Large intestine (tissue), 3 donors: Measurements from ENCODE around the gene EFHC2. TPM values are rescaled to one million over a fixed set of nuclear protein-coding genes. Genes with fewer than 3 reads are reported as not detected.
A peak's percentile ranks its signal among the peaks of the same experiment; 100 is the strongest.
"Not testable (repeated sequence)": the region's sequence is repeated elsewhere in the genome, so short reads cannot be mapped to it uniquely, and the experiment has no call there.

Experiments
- DNase-seq, 2 donors: peaks; one replicate each; pipeline versions ENCODE4 v3.0.0 to v3.0.0-alpha.2; 2013
- H3K27ac ChIP-seq: one replicate; pipeline ENCODE4 v1.5.1; 2013; ENCODE audit warnings: low read length
- H3K27me3 ChIP-seq: 2 replicates; pipeline ENCODE4 v1.6.1; 2013; ENCODE audit warnings: low read length; ENCODE audit not compliant: control insufficient read depth, insufficient read depth
- H3K36me3 ChIP-seq: 2 replicates; pipeline ENCODE4 v1.6.1; 2013; ENCODE audit warnings: low read length; ENCODE audit not compliant: control insufficient read depth, insufficient read depth
- H3K4me1 ChIP-seq: one replicate; pipeline ENCODE4 v1.6.1; 2013; ENCODE audit warnings: low read length; ENCODE audit not compliant: control insufficient read depth, insufficient read depth
- H3K4me3 ChIP-seq: one replicate; pipeline ENCODE4 v1.5.1; 2013; ENCODE audit warnings: low read length
- H3K9me3 ChIP-seq: one replicate; pipeline ENCODE4 v1.6.1; 2013; ENCODE audit warnings: mild to moderate bottlenecking, low read depth, low read length, moderate library complexity; ENCODE audit not compliant: control insufficient read depth
- WGBS: methylation state at CpG from one replicate; pipeline ENCODE4 v1.1.5; 2013; ENCODE audit warnings: low lambda C conversion rate; ENCODE audit not compliant: insufficient coverage; 5-methylcytosine and 5-hydroxymethylcytosine counted together
- polyA plus RNA-seq: library from polyadenylated mRNA; unstranded; fragments of 120-200 nt; gene quantifications from one replicate; pipeline ENCODE4 v1.2.1, GENCODE V29; 2013

EFHC2 gene
- polyA plus RNA-seq, 1 donor, result 2.2 TPM

- no CpG with 5 or more reads among the region's 5 CpGs for WGBS
- Histone ChIP-seq H3K9me3 (no peaks in the 10 kb centered on the region), H3K27ac (no peak overlapping the region), H3K4me3 (no peak overlapping the region), H3K4me1 (no peaks in the 10 kb centered on the region), H3K27me3 (no peaks in the 10 kb centered on the region), H3K36me3 (no peaks in the 10 kb centered on the region)
- no peak for DNase-seq
Observed at GRCh38 chrX:44261286-44261685, 82.2 kb downstream of the EFHC2 start.

- Histone ChIP-seq H3K4me3 (no peak overlapping the region), H3K27ac (no peak overlapping the region), H3K9me3 (no peaks in the 10 kb centered on the region), H3K27me3 (no peaks in the 10 kb centered on the region), H3K4me1 (no peaks in the 10 kb centered on the region), H3K36me3 (no peaks in the 10 kb centered on the region)
- no peak for DNase-seq
Observed at GRCh38 chrX:44260609-44261008, 82.9 kb downstream of the EFHC2 start.

GRCh38 chrX:44255742-44256141 lies 87.7 kb downstream of the EFHC2 start:
- not testable (repeated sequence) for H3K27ac ChIP-seq, H3K4me3 ChIP-seq, H3K36me3 ChIP-seq, H3K27me3 ChIP-seq, H3K4me1 ChIP-seq, H3K9me3 ChIP-seq, DNase-seq
- no CpG with 5 or more reads among the region's 2 CpGs for WGBS

- no peaks in the 10 kb centered on the region for H3K9me3 ChIP-seq
- H3K4me3 ChIP-seq, result no peak overlapping the region
- peak overlapping the region; percentile 47 for H3K27ac ChIP-seq
- H3K4me1 ChIP-seq, result peaks cover 5% of the 10 kb centered on the region
- no peaks in the 10 kb centered on the region for H3K27me3 ChIP-seq
- DNase-seq, result no peak
- H3K36me3 ChIP-seq, result no peaks in the 10 kb centered on the region
- WGBS, result no CpG with 5 or more reads among the region's 4 CpGs
Observed at GRCh38 chrX:44253575-44253942, 89.9 kb downstream of the EFHC2 start.

GRCh38 chrX:44252688-44253574 lies 90.5 kb downstream of the EFHC2 start:
- DNase-seq, result peak; percentile 42 to 60
- peak overlapping the region; percentile 27 for H3K4me3 ChIP-seq
- H3K27me3 ChIP-seq, H3K9me3 ChIP-seq, H3K36me3 ChIP-seq, H3K4me1 ChIP-seq: not testable (repeated sequence)
- H3K27ac ChIP-seq, result peak overlapping the region; percentile 47
- WGBS, result no CpG with 5 or more reads among the region's 17 CpGs

GRCh38 chrX:44247468-44247867 lies 96.0 kb downstream of the EFHC2 start:
- no peak for DNase-seq
- Histone ChIP-seq H3K4me1 (no peaks in the 10 kb centered on the region), H3K27ac (no peak overlapping the region), H3K9me3 (no peaks in the 10 kb centered on the region), H3K36me3 (no peaks in the 10 kb centered on the region), H3K4me3 (no peak overlapping the region), H3K27me3 (no peaks in the 10 kb centered on the region)
- WGBS, result no CpG with 5 or more reads among the region's 4 CpGs

GRCh38 chrX:44246826-44247225 lies 96.6 kb downstream of the EFHC2 start:
- 100% methylated on average over 1 of the region's 2 CpGs for WGBS
- DNase-seq, result no peak
- Histone ChIP-seq H3K27ac (no peak overlapping the region), H3K27me3 (no peaks in the 10 kb centered on the region), H3K9me3 (no peaks in the 10 kb centered on the region), H3K4me1 (no peaks in the 10 kb centered on the region), H3K36me3 (no peaks in the 10 kb centered on the region), H3K4me3 (no peak overlapping the region)

- H3K27me3 ChIP-seq, result no peaks in the 10 kb centered on the region
- H3K27ac ChIP-seq, result no peak overlapping the region
- no peaks in the 10 kb centered on the region for H3K36me3 ChIP-seq
- no CpG with 5 or more reads among the region's 7 CpGs for WGBS
- H3K4me3 ChIP-seq, result no peak overlapping the region
- no peaks in the 10 kb centered on the region for H3K4me1 ChIP-seq
- no peaks in the 10 kb centered on the region for H3K9me3 ChIP-seq
- DNase-seq, result no peak
Observed at GRCh38 chrX:44245733-44246132, 97.7 kb downstream of the EFHC2 start.

- no peak overlapping the region for H3K27ac ChIP-seq
- no peaks in the 10 kb centered on the region for H3K9me3 ChIP-seq
- no peak overlapping the region for H3K4me3 ChIP-seq
- no CpG with 5 or more reads among the region's 1 CpG for WGBS
- H3K36me3 ChIP-seq, result no peaks in the 10 kb centered on the region
- H3K4me1 ChIP-seq, result no peaks in the 10 kb centered on the region
- H3K27me3 ChIP-seq, result no peaks in the 10 kb centered on the region
- peak in 1 of 2 donors; percentile 10 for DNase-seq
Observed at GRCh38 chrX:44244008-44244407, 99.5 kb downstream of the EFHC2 start.

- Histone ChIP-seq H3K36me3 (no peaks in the 10 kb centered on the region), H3K4me1 (no peaks in the 10 kb centered on the region), H3K27me3 (no peaks in the 10 kb centered on the region), H3K9me3 (no peaks in the 10 kb centered on the region), H3K27ac (no peak overlapping the region), H3K4me3 (no peak overlapping the region)
- no CpG with 5 or more reads among the region's 4 CpGs for WGBS
- DNase-seq, result no peak
Observed at GRCh38 chrX:44241546-44241945, 101.9 kb downstream of the EFHC2 start.

- Histone ChIP-seq H3K9me3 (no peaks in the 10 kb centered on the region), H3K4me1 (no peaks in the 10 kb centered on the region), H3K36me3 (no peaks in the 10 kb centered on the region), H3K27ac (no peak overlapping the region), H3K27me3 (no peaks in the 10 kb centered on the region), H3K4me3 (no peak overlapping the region)
- DNase-seq, result no peak
- WGBS, result no CpG with 5 or more reads among the region's 1 CpG
Observed at GRCh38 chrX:44240036-44240435, 103.4 kb downstream of the EFHC2 start.
